Measurements from ENCODE around the gene MCU. TPM values are rescaled to one million over a fixed set of nuclear protein-coding genes. Genes with fewer than 3 reads are reported as not detected.

The MCU gene
- total and polyA plus RNA-seq, 8 donors = 15.2 to 90.1 (median 31.0) TPM

- no peak for TF ChIP-seq EP300 (IDR thresholded peaks at IDR 0.05)
- intact Hi-C loops (cut with DNase I; ENCODE audit: low total_unique reads) = no loop called here
Observed at GRCh38 chr10:72702868-72703581, 11.1 kb downstream of the MCU start.

GRCh38 chr10:72704117-72704516, 12.2 kb downstream of the MCU start:
- no peak for DNase-seq
- Histone ChIP-seq H3K4me3 (no peak overlapping the region), H3K36me3 (no peaks in the 10 kb centered on the region), H3K9me3 (no peaks in the 10 kb centered on the region), H3K4me1 (peaks cover 8 to 63% (median 20%) of the 10 kb centered on the region in 4 donors), H3K27ac (no peak overlapping the region), H3K27me3 (no peaks in the 10 kb centered on the region)
- TF ChIP-seq POLR2AphosphoS5 (IDR thresholded peaks at IDR 0.05) (no peak), CTCF (IDR thresholded peaks at IDR 0.05) (no peak)
- WGBS, 5 donors = 83 to 93% (median 90%) methylated on average over 4 of the region's 4 CpGs
- intact Hi-C loops (cut with DNase I; ENCODE audit: low total_unique reads) = no loop called here

More at GRCh38 chr10:72702868-72703581, 11.1 kb downstream of the MCU start:
- peaks cover 0 to 52% (median 11%) of the 10 kb centered on the region in 4 donors for H3K4me1 ChIP-seq
- DNase-seq = peak in 1 of 2 donors; percentile 60
- peak overlapping the region in 1 of 5 donors; percentile 20 for H3K27ac ChIP-seq
- no peak overlapping the region for H3K4me3 ChIP-seq
- no peaks in the 10 kb centered on the region for H3K36me3 ChIP-seq
- no peaks in the 10 kb centered on the region for H3K27me3 ChIP-seq
- no peaks in the 10 kb centered on the region for H3K9me3 ChIP-seq
- WGBS, 5 donors = 52 to 68% (median 63%) methylated on average over 3 of the region's 3 CpGs

- no peak overlapping the region for H3K4me3 ChIP-seq
- no peaks in the 10 kb centered on the region for H3K27me3 ChIP-seq
- peak overlapping the region in 3 of 5 donors; percentile 1 to 39 (median 34) for H3K27ac ChIP-seq
- peaks cover 14 to 54% (median 33%) of the 10 kb centered on the region in 4 donors for H3K4me1 ChIP-seq
- no peaks in the 10 kb centered on the region for H3K36me3 ChIP-seq
- no peak for TF ChIP-seq POLR2A (IDR thresholded peaks at IDR 0.05)
- no peak for TF ChIP-seq POLR2AphosphoS5 (IDR thresholded peaks at IDR 0.05)
- TF ChIP-seq EP300 (IDR thresholded peaks at IDR 0.05) = no peak
- TF ChIP-seq CTCF (IDR thresholded peaks at IDR 0.05) = no peak
- peak in 1 of 2 donors; percentile 78 for DNase-seq
- no peaks in the 10 kb centered on the region for H3K9me3 ChIP-seq
- 10 to 31% (median 14%) methylated on average over 1 of the region's 1 CpG for WGBS, 5 donors
- intact Hi-C loops (cut with DNase I; ENCODE audit: low total_unique reads) = no loop called here
Observed at GRCh38 chr10:72709041-72709440, 17.1 kb downstream of the MCU start.

GRCh38 chr10:72712136-72712535, 20.2 kb downstream of the MCU start:
- Histone ChIP-seq H3K9me3 (no peaks in the 10 kb centered on the region), H3K4me1 (peaks cover 14 to 63% (median 33%) of the 10 kb centered on the region in 4 donors), H3K4me3 (no peak overlapping the region), H3K27me3 (no peaks in the 10 kb centered on the region), H3K27ac (peak overlapping the region in 4 of 5 donors; percentile 1 to 40 (median 25)), H3K36me3 (peaks cover 3 to 24% (median 16%) of the 10 kb centered on the region in 4 donors)
- WGBS, 5 donors = 43 to 65% (median 58%) methylated on average over 2 of the region's 2 CpGs
- no peak for TF ChIP-seq EP300 (IDR thresholded peaks at IDR 0.05)
- no peak for TF ChIP-seq POLR2A (IDR thresholded peaks at IDR 0.05)
- TF ChIP-seq CTCF (IDR thresholded peaks at IDR 0.05) = no peak
- no peak for TF ChIP-seq POLR2AphosphoS5 (IDR thresholded peaks at IDR 0.05)
- DNase-seq = no peak
- intact Hi-C loops (cut with DNase I; ENCODE audit: low total_unique reads) = no loop called here

All from stomach (tissue), 9 donors.